Right lobe of liver (tissue), 6 donors: ENCODE measurements around the gene TSPAN5. TPM values are rescaled to one million over a fixed set of nuclear protein-coding genes. Genes with fewer than 3 reads are reported as not detected.

ENCODE experiments used
- ATAC-seq, 4 donors: fragments of 200-7000 bp; cut with Tn5 transposase; one replicate each; pipeline ENCODE4 v1.9.1; 2020; ENCODE audit warnings: mild to moderate bottlenecking in 4 of 4, moderate library complexity in 4 of 4
- DNase-seq, 3 donors: peaks; one replicate each; pipeline ENCODE4 v3.0.0-alpha.2; 2020
- H3K27ac ChIP-seq, 3 donors: fragments of 200-600 bp; one replicate each; pipeline ENCODE4 v1.8.0; 2022
- H3K27me3 ChIP-seq, 2 donors: fragments of 200-600 bp; one replicate each; pipeline ENCODE4 v1.8.0; 2022
- H3K36me3 ChIP-seq, 4 donors: fragments of 200-600 bp; sonication (generic) in 1 of 4; one replicate each; pipeline versions ENCODE4 v1.5.1 to v1.8.0; 2017 to 2022; ENCODE audit warnings: control low read depth in 1 of 4
- H3K4me1 ChIP-seq, 4 donors: fragments of 200-600 bp; sonication (generic) in 1 of 4; one replicate each; pipeline versions ENCODE4 v1.5.1 to v1.8.0; 2017 to 2022; ENCODE audit warnings: control low read depth in 1 of 4
- H3K4me3 ChIP-seq, 3 donors: fragments of 200-600 bp; one replicate each; pipeline ENCODE4 v1.8.0; 2022
- H3K9me3 ChIP-seq, 4 donors: fragments of 200-600 bp; sonication (generic) in 1 of 4; one replicate each; pipeline versions ENCODE4 v1.5.1 to v1.8.0; 2017 to 2022; ENCODE audit warnings: control low read depth in 1 of 4
- POLR2A ChIP-seq: fragments of 450-650 bp; IDR thresholded peaks from one replicate; pipeline ENCODE4 v1.6.1; 2017; ENCODE audit warnings: antibody characterized with exemption, mild to moderate bottlenecking
- WGBS: methylation state at CpG from one replicate; pipeline ENCODE4 v1.1.6; 2018; ENCODE audit warnings: low coverage, low lambda C conversion rate; ENCODE audit not compliant: insufficient coverage; ENCODE audit errors: missing lambda C conversion rate; 5-methylcytosine and 5-hydroxymethylcytosine counted together
- intact Hi-C, 2 donors: fragments of 100-400 bp; cut with DNase I; formaldehyde crosslinking; loops; one replicate each; pipeline versions ENCODE4 v1.11.2 to v1.14.1; 2022
- total RNA-seq, 6 experiments: library from RNA; depleted of rRNA in 2 of 6; stranded (reverse); fragments of >200 nt in 2 of 6; fragmentation: NEBNext Ultra II Directional in 3 of 6; extraction: Animal tissue kit (Norgen Biotek cat#: 25700) in 3 of 6; gene quantifications; one replicate each; pipeline versions ENCODE4 v1.1.0 to v1.2.4, GENCODE V29; 2016 to 2023
- TF ChIP-seq, protein P1 (sequence below), 4 donors: fragments of 200-600 bp in 3 of 4; fragments of 450-650 bp in 1 of 4; IDR thresholded peaks; one replicate each; pipeline versions ENCODE4 v1.5.1 to v1.8.0; 2016 to 2022; ENCODE audit warnings: antibody characterized with exemption in 4 of 4, mild to moderate bottlenecking in 2 of 4
- donor health status: DM: no; HTN: yes; CAD: no.
- donor health status: DM: no; HTN: no; CAD: no.
- donor health status: DM: no; HTN: no; CAD: no.
- donor health status: DM: no; HTN: yes; CAD: no.
- donor health status: DM: no; HTN: yes; CAD: no.

The TSPAN5 gene
- total RNA-seq, 6 experiments from 2014 or later = 0.12 to 1.2 (median 0.50) TPM

DNA sequence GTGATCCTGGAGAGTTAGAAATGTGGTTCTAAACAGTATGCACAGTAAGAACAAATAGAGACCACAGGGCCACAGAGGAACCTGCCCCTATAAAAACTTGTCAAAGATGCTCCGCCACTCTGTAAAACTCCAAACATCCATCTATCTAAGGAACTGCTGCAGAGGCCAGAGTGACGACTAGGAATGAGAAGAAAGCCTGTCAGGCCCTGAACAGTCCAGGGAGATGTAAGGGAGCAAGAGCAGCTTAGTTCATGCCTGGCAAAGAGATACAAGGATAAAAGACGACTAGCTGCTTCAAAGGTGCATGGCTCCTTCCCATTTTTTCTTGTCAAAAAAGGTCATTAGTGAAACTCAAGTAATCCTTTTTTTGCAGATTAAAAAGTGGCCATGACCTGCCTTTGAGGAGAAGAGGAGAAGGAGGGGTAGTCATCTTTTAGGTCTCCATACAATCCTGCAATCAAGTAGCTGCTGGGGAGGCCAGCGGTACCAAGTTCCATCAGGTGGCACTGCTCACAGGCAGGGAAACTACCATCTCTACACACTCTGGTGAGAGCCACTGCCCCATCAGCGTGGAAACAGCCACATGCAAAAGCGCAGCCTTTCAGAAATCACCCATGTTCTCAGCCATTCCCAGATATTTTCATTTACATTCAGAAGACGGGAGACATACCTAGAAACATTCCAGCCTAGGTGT lies 162.1 kb downstream of the TSPAN5 start:
- H3K27ac ChIP-seq = no peak overlapping the region
- intact Hi-C loops = no loop called here
- no peaks in the 10 kb centered on the region for H3K36me3 ChIP-seq
- TF ChIP-seq POLR2A = no peak
- TF ChIP-seq, protein P1, sequence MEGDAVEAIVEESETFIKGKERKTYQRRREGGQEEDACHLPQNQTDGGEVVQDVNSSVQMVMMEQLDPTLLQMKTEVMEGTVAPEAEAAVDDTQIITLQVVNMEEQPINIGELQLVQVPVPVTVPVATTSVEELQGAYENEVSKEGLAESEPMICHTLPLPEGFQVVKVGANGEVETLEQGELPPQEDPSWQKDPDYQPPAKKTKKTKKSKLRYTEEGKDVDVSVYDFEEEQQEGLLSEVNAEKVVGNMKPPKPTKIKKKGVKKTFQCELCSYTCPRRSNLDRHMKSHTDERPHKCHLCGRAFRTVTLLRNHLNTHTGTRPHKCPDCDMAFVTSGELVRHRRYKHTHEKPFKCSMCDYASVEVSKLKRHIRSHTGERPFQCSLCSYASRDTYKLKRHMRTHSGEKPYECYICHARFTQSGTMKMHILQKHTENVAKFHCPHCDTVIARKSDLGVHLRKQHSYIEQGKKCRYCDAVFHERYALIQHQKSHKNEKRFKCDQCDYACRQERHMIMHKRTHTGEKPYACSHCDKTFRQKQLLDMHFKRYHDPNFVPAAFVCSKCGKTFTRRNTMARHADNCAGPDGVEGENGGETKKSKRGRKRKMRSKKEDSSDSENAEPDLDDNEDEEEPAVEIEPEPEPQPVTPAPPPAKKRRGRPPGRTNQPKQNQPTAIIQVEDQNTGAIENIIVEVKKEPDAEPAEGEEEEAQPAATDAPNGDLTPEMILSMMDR (IDR thresholded peaks at IDR 0.05) = no peak
- H3K9me3 ChIP-seq = no peaks in the 10 kb centered on the region
- WGBS = 91% methylated on average over 5 of the region's 7 CpGs
- no peaks in the 10 kb centered on the region for H3K27me3 ChIP-seq
- DNase-seq = no peak
- H3K4me3 ChIP-seq = no peak overlapping the region
- H3K4me1 ChIP-seq = no peaks in the 10 kb centered on the region
- no peak for ATAC-seq

DNA sequence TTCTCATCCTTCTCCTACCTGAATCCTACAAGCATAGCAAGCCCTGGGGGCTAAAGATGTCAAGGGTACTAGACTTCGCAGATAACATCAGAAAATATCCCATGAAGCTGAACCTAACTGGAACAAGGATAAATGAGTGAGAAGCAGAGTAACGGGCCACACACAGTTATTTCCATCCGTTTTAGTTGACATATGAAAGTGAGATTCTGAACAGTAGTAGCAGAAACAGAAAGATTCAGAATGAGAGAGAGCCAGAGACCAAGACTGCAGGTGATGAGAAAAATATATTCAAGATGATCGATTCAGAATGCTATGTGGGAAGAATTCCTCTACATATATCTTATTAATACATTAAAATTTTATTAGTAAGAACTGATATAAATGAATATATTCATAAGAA lies 165.1 kb downstream of the TSPAN5 start:
- intact Hi-C loops = no loop called here
- DNase-seq (no peak), ATAC-seq (no peak)
- Histone ChIP-seq H3K4me3 (no peak overlapping the region), H3K27ac (no peak overlapping the region), H3K9me3 (no peaks in the 10 kb centered on the region), H3K4me1 (no peaks in the 10 kb centered on the region), H3K36me3 (no peaks in the 10 kb centered on the region), H3K27me3 (no peaks in the 10 kb centered on the region)
- WGBS = 55% methylated on average over 4 of the region's 4 CpGs
- TF ChIP-seq POLR2A = no peak
- TF ChIP-seq, protein P1 (IDR thresholded peaks at IDR 0.05) = no peak

DNA sequence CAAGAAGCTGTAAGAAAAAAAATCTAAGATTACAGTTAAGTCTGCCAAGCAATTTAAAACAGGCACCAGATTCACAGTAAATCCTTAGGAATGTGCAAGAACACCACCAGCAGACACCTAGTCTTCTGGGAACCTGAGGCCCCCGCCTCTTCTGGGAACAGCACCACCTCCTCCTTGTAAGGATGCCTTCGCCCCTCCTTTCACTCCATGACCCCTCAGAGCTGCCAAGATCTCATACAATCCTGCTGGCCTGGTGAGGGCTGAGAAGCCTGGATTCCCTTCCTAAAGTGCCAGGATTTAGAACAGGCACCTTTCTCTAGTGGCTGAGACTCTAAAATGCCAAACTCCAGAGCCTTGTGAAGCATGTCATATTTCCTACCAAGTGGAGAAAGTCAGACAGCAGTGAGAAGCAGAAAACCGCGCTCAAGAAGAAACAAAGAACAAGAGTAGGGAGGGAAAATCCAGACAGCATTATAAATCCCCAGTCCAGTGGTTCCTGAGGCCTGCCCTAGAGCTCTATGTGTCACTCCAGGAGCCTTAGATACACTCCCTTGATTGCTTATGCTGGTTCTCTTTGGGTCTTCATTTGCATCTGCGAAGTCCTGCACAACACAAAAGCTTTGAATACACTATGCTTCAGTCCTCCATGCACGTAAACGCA lies 166.4 kb downstream of the TSPAN5 start:
- Histone ChIP-seq H3K4me3 (no peak overlapping the region), H3K27me3 (no peaks in the 10 kb centered on the region), H3K9me3 (no peaks in the 10 kb centered on the region), H3K36me3 (no peaks in the 10 kb centered on the region), H3K4me1 (no peaks in the 10 kb centered on the region), H3K27ac (no peak overlapping the region)
- intact Hi-C loops = no loop called here
- DNase-seq (no peak), ATAC-seq (no peak)
- TF ChIP-seq, protein P1 (IDR thresholded peaks at IDR 0.05) = no peak
- no peak for TF ChIP-seq POLR2A
- 92% methylated on average over 5 of the region's 7 CpGs for WGBS

DNA sequence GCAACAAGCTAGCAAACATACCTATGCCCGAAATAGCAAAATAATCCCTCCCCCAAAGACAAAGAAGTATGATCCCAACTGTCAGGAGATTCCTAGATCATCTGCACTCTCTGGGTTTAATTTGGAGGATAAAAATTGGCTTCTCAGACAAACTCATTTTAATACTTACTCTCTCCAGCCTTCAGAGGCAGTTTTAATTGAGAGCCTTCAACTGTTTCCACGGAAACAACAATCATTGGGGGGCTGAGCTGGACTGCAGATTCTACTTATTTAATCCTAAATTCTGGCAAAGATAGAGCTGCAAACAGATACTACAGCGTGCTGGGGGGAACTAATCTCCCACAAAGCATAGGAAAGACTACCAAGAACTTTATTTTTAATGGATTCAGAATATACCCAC lies 168.2 kb downstream of the TSPAN5 start:
- H3K9me3 ChIP-seq = no peaks in the 10 kb centered on the region
- intact Hi-C loops = no loop called here
- H3K36me3 ChIP-seq = no peaks in the 10 kb centered on the region
- ATAC-seq (no peak), DNase-seq (no peak)
- 81% methylated on average over 3 of the region's 3 CpGs for WGBS
- H3K4me1 ChIP-seq = no peaks in the 10 kb centered on the region
- TF ChIP-seq, protein P1 (IDR thresholded peaks at IDR 0.05) = no peak
- no peak for TF ChIP-seq POLR2A
- H3K27me3 ChIP-seq = no peaks in the 10 kb centered on the region
- H3K4me3 ChIP-seq = no peak overlapping the region
- no peak overlapping the region for H3K27ac ChIP-seq
